Muscle layer of duodenum (tissue), 2 donors: ENCODE results near the gene SLC13A2.
"Not testable (repeated sequence)": the region's sequence is repeated elsewhere in the genome, so short reads cannot be mapped to it uniquely, and the experiment has no call there.

Source experiments
- H3K27ac ChIP-seq: one replicate; pipeline ENCODE4 v1.7.0; 2013; ENCODE audit warnings: mild to moderate bottlenecking, low read length
- H3K27me3 ChIP-seq: one replicate; pipeline ENCODE4 v1.7.0; 2013; ENCODE audit warnings: low read depth, mild to moderate bottlenecking, control low read depth, low read length
- H3K36me3 ChIP-seq, 2 donors: one replicate each; pipeline ENCODE4 v1.7.0; 2013; ENCODE audit warnings: low read length in 2 of 2, control low read depth in 1 of 2, mild to moderate bottlenecking in 1 of 2; ENCODE audit not compliant: insufficient read depth in 2 of 2, control insufficient read depth in 1 of 2
- H3K4me1 ChIP-seq, 2 donors: one replicate each; pipeline ENCODE4 v1.7.0; 2013; ENCODE audit warnings: low read length in 2 of 2, mild to moderate bottlenecking in 2 of 2, control low read depth in 1 of 2, moderate library complexity in 1 of 2; ENCODE audit not compliant: insufficient read depth in 2 of 2, control insufficient read depth in 1 of 2
- H3K4me3 ChIP-seq, 2 donors: one replicate each; pipeline ENCODE4 v1.7.0; 2013; ENCODE audit warnings: low read length in 2 of 2, low read depth in 1 of 2, mild to moderate bottlenecking in 1 of 2
- H3K9me3 ChIP-seq, 2 donors: one replicate each; pipeline ENCODE4 v1.7.0; 2013; ENCODE audit warnings: low read length in 2 of 2, control low read depth in 1 of 2, mild to moderate bottlenecking in 1 of 2; ENCODE audit not compliant: control insufficient read depth in 1 of 2
- donor health status: healthy.

Gene SLC13A2

DNA sequence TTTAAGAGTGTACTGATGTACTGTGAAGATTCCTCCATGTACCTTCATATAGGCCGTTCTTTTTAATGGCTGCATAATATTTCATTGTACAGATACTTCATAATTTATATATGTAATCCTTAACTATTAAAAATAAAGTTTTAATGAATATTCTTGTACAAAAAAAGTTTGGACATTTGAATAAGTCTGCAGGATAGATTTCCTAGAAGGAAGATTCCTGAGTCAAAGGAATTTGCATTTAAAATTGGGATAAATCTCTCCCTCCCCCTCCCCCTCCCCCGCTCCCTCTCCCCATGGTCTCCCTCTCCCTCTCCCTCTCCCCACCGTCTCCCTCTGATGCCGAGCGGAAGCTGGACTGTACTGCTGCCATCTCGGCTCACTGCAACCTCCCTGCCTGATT is 15.6 kb upstream of the SLC13A2 start:
- Histone ChIP-seq H3K4me3 (no peak overlapping the region), H3K36me3 (no peaks in the 10 kb centered on the region), H3K27me3 (no peaks in the 10 kb centered on the region), H3K9me3 (no peaks in the 10 kb centered on the region), H3K27ac (no peak overlapping the region), H3K4me1 (no peaks in the 10 kb centered on the region)

DNA sequence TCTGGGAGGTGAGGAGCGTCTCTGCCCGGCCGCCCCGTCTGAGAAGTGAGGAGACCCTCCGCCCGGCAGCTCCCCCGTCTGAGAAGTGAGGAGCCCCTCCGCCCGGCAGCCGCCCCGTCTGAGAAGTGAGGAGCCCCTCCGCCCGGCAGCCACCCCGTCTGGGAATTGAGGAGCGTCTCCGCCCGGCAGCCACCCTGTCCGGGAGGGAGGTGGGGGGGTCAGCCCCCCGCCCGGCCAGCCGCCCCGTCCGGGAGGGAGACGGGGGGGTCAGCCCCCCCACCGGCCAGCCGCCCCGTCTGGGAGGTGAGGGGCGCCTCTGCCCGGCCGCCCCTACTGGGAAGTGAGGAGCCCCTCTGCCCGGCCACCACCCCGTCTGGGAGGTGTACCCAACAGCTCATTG is 14.6 kb upstream of the SLC13A2 start:
- H3K9me3 ChIP-seq, H3K27ac ChIP-seq, H3K27me3 ChIP-seq, H3K36me3 ChIP-seq, H3K4me1 ChIP-seq, H3K4me3 ChIP-seq: not testable (repeated sequence)

DNA sequence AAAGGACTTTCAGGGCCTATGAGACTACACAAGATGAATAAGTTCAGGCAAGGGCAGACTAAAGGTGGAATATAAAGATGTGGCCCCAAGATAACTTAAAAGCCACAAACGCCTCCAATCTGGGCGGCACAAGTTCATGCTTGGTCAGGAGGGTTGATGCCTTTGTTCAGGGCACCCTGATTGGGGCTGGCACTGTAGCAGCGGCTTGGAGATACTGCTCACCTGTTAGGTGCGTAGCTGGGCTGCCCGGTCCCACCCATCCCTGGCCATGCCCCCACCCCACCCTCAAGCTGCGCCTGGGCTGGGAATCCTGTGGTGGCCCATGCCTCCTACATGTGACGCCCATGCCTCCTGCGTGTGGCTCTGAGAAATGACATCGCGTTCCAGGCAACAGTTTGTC is 12.5 kb upstream of the SLC13A2 start:
- Histone ChIP-seq H3K36me3 (no peaks in the 10 kb centered on the region), H3K27ac (no peak overlapping the region), H3K27me3 (no peaks in the 10 kb centered on the region), H3K9me3 (no peaks in the 10 kb centered on the region), H3K4me3 (no peak overlapping the region), H3K4me1 (no peaks in the 10 kb centered on the region)

DNA sequence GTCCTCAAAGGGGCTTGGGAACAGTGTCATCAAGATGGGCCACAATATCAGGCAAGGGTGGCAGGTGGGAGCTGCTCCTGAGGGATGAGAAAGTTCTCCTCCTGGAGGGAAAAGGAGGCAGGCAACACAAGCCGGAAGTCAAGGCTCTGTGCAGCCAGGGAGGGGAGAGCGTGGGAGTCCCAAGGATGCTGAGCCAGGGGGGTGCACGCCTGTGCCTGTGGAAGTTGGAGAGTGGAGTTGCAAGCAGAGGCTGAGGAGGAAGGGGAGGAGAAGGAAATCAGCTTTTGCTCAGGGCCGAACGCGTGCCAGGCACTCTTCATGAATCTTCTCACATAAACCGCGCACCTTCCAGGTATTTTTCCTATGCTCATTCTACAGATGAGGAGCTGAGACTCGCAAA is 7.4 kb upstream of the SLC13A2 start:
- no peaks in the 10 kb centered on the region for H3K36me3 ChIP-seq
- H3K4me3 ChIP-seq, result no peak overlapping the region
- H3K27ac ChIP-seq, result no peak overlapping the region
- no peaks in the 10 kb centered on the region for H3K9me3 ChIP-seq
- H3K4me1 ChIP-seq, result no peaks in the 10 kb centered on the region
- no peaks in the 10 kb centered on the region for H3K27me3 ChIP-seq

DNA sequence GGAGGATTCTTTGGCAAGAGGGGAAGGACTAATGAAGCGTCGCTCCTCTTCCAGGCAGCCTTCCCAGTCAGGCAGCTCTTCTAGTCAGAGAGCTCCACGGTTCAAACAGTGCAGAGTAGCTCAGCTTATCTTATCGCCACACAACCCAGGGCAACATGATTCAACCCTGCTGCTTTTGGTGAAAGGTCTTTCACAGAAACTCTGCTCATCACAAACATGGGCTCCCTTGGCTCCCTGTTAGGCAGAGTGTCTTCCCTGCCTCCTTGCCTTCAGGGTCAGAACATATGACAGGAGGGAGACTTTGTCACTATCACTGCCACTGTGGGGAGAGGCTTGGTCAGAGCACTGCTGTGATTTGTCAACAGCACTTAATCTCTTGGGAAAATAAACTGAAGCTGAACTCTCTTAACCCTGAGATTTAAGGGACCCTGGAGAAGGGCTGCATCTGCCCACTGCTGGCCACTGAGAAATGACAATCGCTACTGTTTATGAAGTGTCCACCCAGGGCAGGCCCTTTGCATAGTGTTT is 6.9 kb upstream of the SLC13A2 start:
- no peak overlapping the region for H3K4me3 ChIP-seq
- no peaks in the 10 kb centered on the region for H3K36me3 ChIP-seq
- no peaks in the 10 kb centered on the region for H3K9me3 ChIP-seq
- no peaks in the 10 kb centered on the region for H3K4me1 ChIP-seq
- H3K27ac ChIP-seq, result no peak overlapping the region
- H3K27me3 ChIP-seq, result no peaks in the 10 kb centered on the region

DNA sequence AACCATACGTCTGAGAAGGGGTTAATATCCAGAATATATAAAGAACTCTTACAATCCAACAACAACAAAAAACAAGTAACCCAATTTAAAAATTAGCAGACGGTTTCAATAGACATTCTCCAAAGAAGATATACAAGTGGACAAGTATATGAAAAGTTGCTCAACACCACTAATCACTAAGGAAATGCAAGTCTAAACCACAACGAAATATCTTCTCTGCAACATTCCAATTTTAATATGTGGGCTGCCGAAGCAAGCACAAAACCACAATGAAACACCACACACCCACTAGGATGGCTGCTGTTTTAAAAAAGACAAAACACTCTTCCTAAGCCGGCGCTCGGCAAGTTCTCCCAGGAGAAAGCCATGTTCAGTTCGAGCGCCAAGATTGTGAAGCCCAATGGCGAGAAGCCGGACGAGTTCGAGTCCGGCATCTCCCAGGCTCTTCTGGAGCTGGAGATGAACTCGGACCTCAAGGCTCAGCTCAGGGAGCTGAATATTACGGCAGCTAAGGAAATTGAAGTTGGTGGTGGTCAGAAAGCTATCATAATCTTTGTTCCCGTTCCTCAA is 5.9 kb upstream of the SLC13A2 start:
- Histone ChIP-seq H3K27me3 (no peaks in the 10 kb centered on the region), H3K9me3 (no peaks in the 10 kb centered on the region), H3K4me3 (no peak overlapping the region), H3K4me1 (no peaks in the 10 kb centered on the region), H3K36me3 (no peaks in the 10 kb centered on the region), H3K27ac (no peak overlapping the region)

DNA sequence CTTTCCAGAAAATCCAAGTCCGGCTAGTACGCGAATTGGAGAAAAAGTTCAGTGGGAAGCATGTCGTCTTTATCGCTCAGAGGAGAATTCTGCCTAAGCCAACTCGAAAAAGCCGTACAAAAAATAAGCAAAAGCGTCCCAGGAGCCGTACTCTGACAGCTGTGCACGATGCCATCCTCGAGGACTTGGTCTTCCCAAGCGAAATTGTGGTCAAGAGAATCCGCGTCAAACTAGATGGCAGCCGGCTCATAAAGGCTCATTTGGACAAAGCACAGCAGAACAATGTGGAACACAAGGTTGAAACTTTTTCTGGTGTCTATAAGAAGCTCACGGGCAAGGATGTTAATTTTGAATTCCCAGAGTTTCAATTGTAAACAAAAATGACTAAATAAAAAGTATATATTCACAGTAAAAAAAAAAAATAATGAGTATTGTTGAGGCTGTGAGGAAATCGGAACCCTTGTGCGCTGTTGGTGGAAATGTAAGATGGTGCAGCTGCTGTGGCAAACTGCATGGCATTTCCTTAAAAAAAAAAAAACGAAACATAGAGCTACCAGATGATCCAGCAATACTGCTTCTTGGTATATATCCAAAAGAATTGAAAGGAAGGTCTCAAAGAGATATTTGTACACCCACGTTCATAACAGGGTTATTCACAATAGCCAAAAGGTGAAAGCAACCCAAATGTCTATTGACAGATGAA is 5.3 kb upstream of the SLC13A2 start:
- not testable (repeated sequence) for H3K4me1 ChIP-seq, H3K27ac ChIP-seq, H3K27me3 ChIP-seq, H3K4me3 ChIP-seq, H3K36me3 ChIP-seq, H3K9me3 ChIP-seq

DNA sequence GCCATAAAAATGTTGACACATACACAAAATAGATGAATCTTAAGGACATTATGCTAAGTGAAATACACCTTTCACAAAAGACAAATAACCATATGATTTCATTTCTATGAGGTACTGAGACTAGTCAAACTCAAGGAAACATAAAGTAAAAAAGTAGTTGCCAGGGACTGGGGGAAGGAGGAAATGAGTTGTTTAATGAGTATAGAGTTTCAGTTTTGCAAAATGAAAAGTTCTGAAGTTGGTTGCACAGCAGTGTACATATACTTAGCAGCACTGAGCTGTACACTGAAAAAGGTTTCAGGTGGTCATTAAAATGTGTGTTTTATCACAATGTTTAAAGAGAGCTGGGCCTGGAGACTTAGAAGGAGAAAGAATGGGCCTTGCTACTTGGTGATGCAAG is 4.7 kb upstream of the SLC13A2 start:
- Histone ChIP-seq H3K27me3 (no peaks in the 10 kb centered on the region), H3K27ac (no peak overlapping the region), H3K4me1 (no peaks in the 10 kb centered on the region)

DNA sequence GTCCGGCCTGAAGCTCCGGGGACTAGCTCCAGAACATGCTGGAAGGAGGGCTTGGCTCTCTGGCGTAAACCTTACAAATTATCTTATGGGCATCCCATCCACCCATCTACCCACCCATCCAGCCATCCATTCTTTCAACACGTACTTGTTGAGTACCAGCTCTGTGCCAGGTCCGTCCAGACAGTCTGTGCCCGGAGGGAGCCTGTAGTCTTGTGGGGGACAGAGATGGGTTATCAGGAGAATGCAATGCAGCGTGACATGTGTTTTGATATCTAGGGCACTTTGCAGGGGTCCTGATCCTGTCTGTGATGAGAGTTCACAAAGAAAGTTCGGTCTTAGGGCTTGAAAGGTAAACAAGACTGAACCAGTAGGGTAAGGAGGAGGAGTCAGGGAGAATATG is 4.1 kb upstream of the SLC13A2 start:
- H3K27ac ChIP-seq, result no peak overlapping the region
- H3K4me1 ChIP-seq, result no peaks in the 10 kb centered on the region
- no peaks in the 10 kb centered on the region for H3K9me3 ChIP-seq
- no peak overlapping the region for H3K4me3 ChIP-seq
- no peaks in the 10 kb centered on the region for H3K36me3 ChIP-seq
- H3K27me3 ChIP-seq, result no peaks in the 10 kb centered on the region

More for the DNA sequence above, 4.7 kb upstream of the SLC13A2 start:
- Histone ChIP-seq H3K9me3 (no peaks in the 10 kb centered on the region), H3K4me3 (no peak overlapping the region), H3K36me3 (no peaks in the 10 kb centered on the region)

DNA sequence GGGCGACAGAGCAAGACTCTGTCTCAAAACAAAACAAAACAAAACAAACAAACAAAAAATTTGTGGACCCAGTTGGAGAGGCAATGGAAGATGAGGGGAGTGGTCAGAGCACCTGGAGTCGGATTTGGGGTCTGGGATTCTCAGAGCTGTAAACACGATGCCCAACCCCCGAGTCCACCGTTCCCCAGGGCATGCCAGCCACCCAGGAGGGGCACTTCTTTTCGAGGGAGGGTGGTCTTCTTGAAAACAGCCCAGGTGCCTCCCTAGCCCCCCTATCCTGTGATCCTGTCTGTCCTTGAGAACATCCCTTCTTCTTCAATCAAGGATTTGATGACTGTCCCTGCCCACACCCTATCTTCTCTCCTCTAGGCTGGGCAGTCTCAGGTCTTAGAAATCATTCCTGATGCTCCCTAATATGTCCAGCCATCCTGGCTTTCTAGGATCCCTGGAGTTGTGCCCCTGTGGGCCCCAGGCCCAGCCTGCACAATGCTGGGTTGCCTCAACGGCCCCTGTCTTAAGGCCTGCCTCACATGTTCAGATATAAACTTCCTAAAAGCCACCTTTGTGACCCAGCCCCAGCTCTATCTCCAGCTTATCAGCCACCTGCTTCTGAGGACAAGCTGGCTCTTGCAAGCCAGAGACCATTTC is 3.1 kb upstream of the SLC13A2 start:
- H3K4me3 ChIP-seq, result no peak overlapping the region
- peaks cover 0 to 3% of the 10 kb centered on the region in 2 donors for H3K4me1 ChIP-seq
- no peaks in the 10 kb centered on the region for H3K27me3 ChIP-seq
- H3K27ac ChIP-seq, result no peak overlapping the region
- H3K36me3 ChIP-seq, result no peaks in the 10 kb centered on the region
- no peaks in the 10 kb centered on the region for H3K9me3 ChIP-seq

DNA sequence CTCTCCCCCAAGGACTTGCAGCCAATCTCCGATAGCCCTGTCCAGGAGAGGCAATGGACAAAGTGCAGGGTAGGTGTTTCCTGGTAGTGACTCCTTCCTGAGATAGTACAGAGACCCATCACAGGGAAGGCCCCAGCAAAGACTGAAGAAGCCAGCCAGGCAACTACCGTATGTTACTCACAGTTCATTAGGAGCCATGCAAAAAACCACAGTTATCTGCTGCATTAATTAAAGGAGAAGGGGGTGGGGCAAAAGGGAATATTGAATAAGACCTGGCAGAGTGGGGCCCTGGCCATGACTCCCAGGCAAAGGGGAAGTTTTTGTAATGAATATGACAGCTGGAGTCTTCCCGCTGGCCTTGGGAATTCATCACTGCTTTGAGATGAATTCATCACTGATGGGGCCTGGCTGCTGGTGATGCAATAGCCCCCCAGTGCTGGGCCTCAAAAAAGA is 2.5 kb upstream of the SLC13A2 start:
- H3K27me3 ChIP-seq, result no peaks in the 10 kb centered on the region
- H3K4me1 ChIP-seq, result peaks cover 0 to 6% of the 10 kb centered on the region in 2 donors
- no peaks in the 10 kb centered on the region for H3K36me3 ChIP-seq
- H3K27ac ChIP-seq, result no peak overlapping the region
- no peak overlapping the region for H3K4me3 ChIP-seq
- no peaks in the 10 kb centered on the region for H3K9me3 ChIP-seq
